Measurements from ENCODE around the gene FILIP1. TPM values are rescaled to one million over a fixed set of nuclear protein-coding genes. Genes with fewer than 3 reads are reported as not detected.

The FILIP1 gene
- total and polyA plus RNA-seq, 2 of the 8 experiments (the other 6 are each of a cell fraction or from before 2014, with no cell fraction given): 2.4 to 5.7 TPM

DNA sequence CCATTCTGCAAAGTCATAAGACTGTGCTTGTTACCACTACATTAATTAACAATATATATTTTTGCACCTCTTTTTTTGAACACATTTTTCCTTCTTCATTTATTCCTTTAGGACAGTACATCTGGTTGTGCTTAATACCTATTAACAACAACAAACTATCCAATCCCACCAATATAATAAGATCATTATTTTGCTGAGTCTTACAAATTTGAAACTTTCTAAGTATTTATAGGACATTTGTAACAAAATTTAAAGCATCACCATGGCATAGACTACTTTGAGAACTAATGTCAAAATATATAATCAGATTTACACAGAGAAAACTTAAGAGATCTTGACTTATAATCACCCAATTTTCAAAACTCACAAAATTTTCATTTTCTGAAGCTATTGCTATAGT is 47.9 kb downstream of the FILIP1 start:
- H3K56ac ChIP-seq (replicated peaks; ENCODE audit: insufficient read length, low read depth, low read length): no peak overlapping the region
- H3K4me1 ChIP-seq (replicated peaks in 1 of 4; ENCODE audit: control insufficient read depth in 3 of 4, insufficient read depth in 4 of 4, low read length in 3 of 4): peaks cover 0 to 2% (median 0%) of the 10 kb centered on the region in 4 experiments; a peak in 1 of 7 replicates
- H4K5ac ChIP-seq (ENCODE audit: insufficient read length, low read depth, low read length): no peak overlapping the region
- H2BK120ac ChIP-seq (replicated peaks; ENCODE audit: low read depth, low read length): no peak overlapping the region
- no peak for FAIRE-seq
- no peak overlapping the region for H3K14ac ChIP-seq (ENCODE audit: insufficient read length)
- no peak overlapping the region for H4K91ac ChIP-seq (replicated peaks; ENCODE audit: insufficient read length, low read length)
- no peak overlapping the region for H2BK12ac ChIP-seq (ENCODE audit: low read depth, low read length)
- no peak overlapping the region for H2BK20ac ChIP-seq (ENCODE audit: low read length)
- ChIA-PET POLR2A (ENCODE audit: partially characterized antibody) (no interaction called here), CTCF (ENCODE audit: partially characterized antibody) (no interaction called here)
- H3K27ac ChIP-seq (ENCODE audit: low read depth, low read length): no peak overlapping the region
- H3K79me2 ChIP-seq (ENCODE audit: control insufficient read depth in 1 of 2, insufficient read depth in 2 of 2, low read length in 2 of 2): no peaks in the 10 kb centered on the region
- H4K8ac ChIP-seq (ENCODE audit: extremely low read depth, insufficient read depth, low read length): no peak overlapping the region
- no peak overlapping the region for H3K4ac ChIP-seq (replicated peaks; ENCODE audit: insufficient read length, low read depth, low read length)
- H3K23ac ChIP-seq (ENCODE audit: insufficient read length): no peak overlapping the region
- no peak overlapping the region for H3K4me2 ChIP-seq (ENCODE audit: insufficient read depth in 1 of 2, low read depth in 2 of 2, low read length in 2 of 2)
- no peaks in the 10 kb centered on the region for H4K20me1 ChIP-seq (replicated peaks in 1 of 2; ENCODE audit: control insufficient read depth in 1 of 2, insufficient read depth in 2 of 2, low read length in 2 of 2)
- no peak overlapping the region for H2BK15ac ChIP-seq (ENCODE audit: low read length)
- H2BK5ac ChIP-seq (ENCODE audit: low read depth, low read length): no peak overlapping the region
- H3K4me3 ChIP-seq (ENCODE audit: extremely low read depth in 1 of 4, insufficient read depth in 2 of 4, low read depth in 3 of 4, low read length in 4 of 4): no peak overlapping the region
- no peaks in the 10 kb centered on the region for H3K36me3 ChIP-seq (ENCODE audit: control insufficient read depth in 2 of 4, insufficient read depth in 4 of 4, low read length in 3 of 4)
- TF ChIP-seq KDM4A (IDR thresholded peaks at IDR 0.05; ENCODE audit: low read depth, low read length, severe bottlenecking): no peak
- H2AFZ ChIP-seq (ENCODE audit: low read length): no peak overlapping the region
- H3K18ac ChIP-seq (ENCODE audit: extremely low read depth, low read length): no peak overlapping the region
- H3K9me3 ChIP-seq (ENCODE audit: insufficient read depth in 2 of 2, low read depth in 1 of 2, low read length in 1 of 2): peaks cover 0 to 2% of the 10 kb centered on the region in 2 experiments; a peak in 1 of 4 replicates
- H3K9ac ChIP-seq (replicated peaks in 1 of 4; ENCODE audit: extremely low read depth in 1 of 4, low read depth in 3 of 4, low read length in 3 of 4): no peak overlapping the region
- DNase-seq (ENCODE audit: low read depth in 1 of 2, low spot score in 2 of 2): no peak
- no peak overlapping the region for H2AK5ac ChIP-seq (ENCODE audit: low read depth, low read length)
- H3K23me2 ChIP-seq (ENCODE audit: low read depth, low read length): no peaks in the 10 kb centered on the region
- H3K79me1 ChIP-seq (ENCODE audit: low read depth, low read length): no peaks in the 10 kb centered on the region
- no peaks in the 10 kb centered on the region for H3K27me3 ChIP-seq (replicated peaks in 1 of 4; ENCODE audit: control insufficient read depth in 3 of 4, extremely low read depth in 1 of 4, insufficient read depth in 3 of 4, low read length in 3 of 4)

All from H1 (cell line).